Measurements from ENCODE around the gene EPO. TPM values are rescaled to one million over a fixed set of nuclear protein-coding genes. Genes with fewer than 3 reads are reported as not detected.

The EPO gene
- total RNA-seq, 1 experiment from 2014 or later = not detected

- in situ Hi-C loops (cut with HindIII; ENCODE audit: low pct_unique_long_range_greater_than_20kb, low sequenced_read_pairs) = no loop called here
- Histone ChIP-seq H3K27ac (ENCODE audit: low read length) (no peak overlapping the region), H3K9me3 (ENCODE audit: control insufficient read depth, insufficient read depth, low read depth, low read length) (no peaks in the 10 kb centered on the region), H3K27me3 (ENCODE audit: control insufficient read depth, insufficient read depth, low read length) (no peaks in the 10 kb centered on the region), H3K36me3 (ENCODE audit: control insufficient read depth, insufficient read depth, low read length) (no peaks in the 10 kb centered on the region), H3K4me3 (ENCODE audit: low read depth in 2 of 2, low read length in 2 of 2) (no peak overlapping the region), H3K4me1 (ENCODE audit: control insufficient read depth, insufficient read depth, low read length) (no peaks in the 10 kb centered on the region)
- BruUV-seq (replicated peaks) = no TSS peak
- DNase-seq (ENCODE audit: low read depth, low spot score) (no peak), ATAC-seq (no peak)
- CTCF ChIA-PET = no interaction called here
- POLR2A ChIA-PET = no interaction called here
- no peak for TF ChIP-seq REST (IDR thresholded peaks at IDR 0.05; ENCODE audit: insufficient read depth in 1 of 2, low read depth in 2 of 2, low read length in 1 of 2)
- TF ChIP-seq POLR2AphosphoS5 (IDR thresholded peaks at IDR 0.05; ENCODE audit: low read depth, low read length) = no peak
- no peak for TF ChIP-seq CTCF (IDR thresholded peaks at IDR 0.05)
- TF ChIP-seq TCF7L2 (IDR thresholded peaks at IDR 0.05; ENCODE audit: low read depth, low read length) = no peak
- no peak for TF ChIP-seq SIN3A (IDR thresholded peaks at IDR 0.05; ENCODE audit: borderline replicate concordance, insufficient read depth, low read depth, low read length)
- intact Hi-C loops (cut with micrococcal nuclease; ENCODE audit: unreplicated experiment) = no loop called here
Measured at GRCh38 chr7:100745184-100745583, 24.9 kb downstream of the EPO start.

GRCh38 chr7:100752994-100753393 is 32.7 kb downstream of the EPO start:
- DNase-seq (ENCODE audit: low read depth, low spot score) = no peak
- Histone ChIP-seq H3K9me3 (ENCODE audit: control insufficient read depth, insufficient read depth, low read depth, low read length) (no peaks in the 10 kb centered on the region), H3K27ac (ENCODE audit: low read length) (no peak overlapping the region), H3K4me1 (ENCODE audit: control insufficient read depth, insufficient read depth, low read length) (no peaks in the 10 kb centered on the region), H3K4me3 (ENCODE audit: low read depth in 2 of 2, low read length in 2 of 2) (no peak overlapping the region), H3K27me3 (ENCODE audit: control insufficient read depth, insufficient read depth, low read length) (peaks cover 2% of the 10 kb centered on the region; the same call in 1 of the 2 replicates), H3K36me3 (ENCODE audit: control insufficient read depth, insufficient read depth, low read length) (no peaks in the 10 kb centered on the region)
- no peak; the same call in 1 of the 2 replicates for ATAC-seq
- in situ Hi-C loops (cut with HindIII; ENCODE audit: low pct_unique_long_range_greater_than_20kb, low sequenced_read_pairs) (no loop called here), intact Hi-C loops (cut with micrococcal nuclease; ENCODE audit: unreplicated experiment) (no loop called here)
- no TSS peak for BruUV-seq (replicated peaks)
- no peak for TF ChIP-seq SIN3A (IDR thresholded peaks at IDR 0.05; ENCODE audit: borderline replicate concordance, insufficient read depth, low read depth, low read length)
- no peak for TF ChIP-seq CTCF (IDR thresholded peaks at IDR 0.05)
- TF ChIP-seq POLR2AphosphoS5 (IDR thresholded peaks at IDR 0.05; ENCODE audit: low read depth, low read length) = no peak
- TF ChIP-seq TCF7L2 (IDR thresholded peaks at IDR 0.05; ENCODE audit: low read depth, low read length) = no peak
- TF ChIP-seq REST (IDR thresholded peaks at IDR 0.05; ENCODE audit: insufficient read depth in 1 of 2, low read depth in 2 of 2, low read length in 1 of 2) = no peak
- CTCF ChIA-PET = interaction anchor here (0.6 kb wide), 1 partner anchor 106 kb away, joined by 7 read pairs; no protein-coding TSS in a partner anchor
- POLR2A ChIA-PET = no interaction called here

All from Panc1 (cell line).